SK-N-SH (cell line): ENCODE data around the gene KCNN3.

Experiments used
- FOXM1 ChIP-seq: IDR thresholded peaks from 2 replicates; pipeline ENCODE4 v1.4.0; 2012; ENCODE audit warnings: low read depth, mild to moderate bottlenecking
- POLR2AphosphoS5 ChIP-seq: IDR thresholded peaks from 2 replicates; pipeline ENCODE4 v1.6.1; 2012; ENCODE audit warnings: low read depth, low read length
- RCOR1 ChIP-seq: fragments of 150-350 bp; IDR thresholded peaks from 2 replicates; pipeline ENCODE4 v1.6.1; 2017; ENCODE audit warnings: antibody characterized with exemption, low read length
- TEAD4 ChIP-seq: IDR thresholded peaks from 2 replicates; pipeline ENCODE4 v1.4.0; 2012; ENCODE audit warnings: mild to moderate bottlenecking, borderline replicate concordance; ENCODE audit not compliant: insufficient read depth
- TF ChIP-seq, protein P1 (sequence below): fragments of 200-600 bp; sonication (generic); IDR thresholded peaks from 2 replicates; pipeline ENCODE4 v1.6.1; 2017; ENCODE audit warnings: antibody characterized with exemption, mild to moderate bottlenecking, moderate library complexity
- TF ChIP-seq, protein P2 (sequence below): IDR thresholded peaks from 2 replicates; pipeline ENCODE4; 2012

DNA sequence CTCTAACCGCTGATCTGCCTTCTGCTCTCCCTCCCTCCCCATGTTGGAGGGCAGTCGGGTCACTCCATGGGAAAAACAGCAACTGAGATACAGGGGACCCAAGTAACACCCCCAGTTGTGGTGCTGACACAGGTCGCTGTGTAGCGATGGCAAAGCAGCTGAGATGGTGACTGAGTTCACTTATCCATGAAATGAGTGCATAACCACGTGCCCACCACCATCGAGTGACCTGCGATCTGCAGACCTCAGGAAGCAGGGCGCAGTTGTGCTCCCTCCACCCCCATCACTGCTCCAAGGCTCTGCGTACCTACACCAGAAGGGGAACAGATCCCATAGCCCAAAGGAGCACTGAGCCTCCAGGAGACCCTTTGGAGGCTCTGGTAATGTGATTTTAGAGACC is 31.1 kb downstream of the KCNN3 start:
- TF ChIP-seq, protein P1, sequence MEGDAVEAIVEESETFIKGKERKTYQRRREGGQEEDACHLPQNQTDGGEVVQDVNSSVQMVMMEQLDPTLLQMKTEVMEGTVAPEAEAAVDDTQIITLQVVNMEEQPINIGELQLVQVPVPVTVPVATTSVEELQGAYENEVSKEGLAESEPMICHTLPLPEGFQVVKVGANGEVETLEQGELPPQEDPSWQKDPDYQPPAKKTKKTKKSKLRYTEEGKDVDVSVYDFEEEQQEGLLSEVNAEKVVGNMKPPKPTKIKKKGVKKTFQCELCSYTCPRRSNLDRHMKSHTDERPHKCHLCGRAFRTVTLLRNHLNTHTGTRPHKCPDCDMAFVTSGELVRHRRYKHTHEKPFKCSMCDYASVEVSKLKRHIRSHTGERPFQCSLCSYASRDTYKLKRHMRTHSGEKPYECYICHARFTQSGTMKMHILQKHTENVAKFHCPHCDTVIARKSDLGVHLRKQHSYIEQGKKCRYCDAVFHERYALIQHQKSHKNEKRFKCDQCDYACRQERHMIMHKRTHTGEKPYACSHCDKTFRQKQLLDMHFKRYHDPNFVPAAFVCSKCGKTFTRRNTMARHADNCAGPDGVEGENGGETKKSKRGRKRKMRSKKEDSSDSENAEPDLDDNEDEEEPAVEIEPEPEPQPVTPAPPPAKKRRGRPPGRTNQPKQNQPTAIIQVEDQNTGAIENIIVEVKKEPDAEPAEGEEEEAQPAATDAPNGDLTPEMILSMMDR: no peak
- TF ChIP-seq RCOR1 (no peak), POLR2AphosphoS5 (no peak), FOXM1 (no peak), TEAD4 (no peak)
- TF ChIP-seq, protein P2, sequence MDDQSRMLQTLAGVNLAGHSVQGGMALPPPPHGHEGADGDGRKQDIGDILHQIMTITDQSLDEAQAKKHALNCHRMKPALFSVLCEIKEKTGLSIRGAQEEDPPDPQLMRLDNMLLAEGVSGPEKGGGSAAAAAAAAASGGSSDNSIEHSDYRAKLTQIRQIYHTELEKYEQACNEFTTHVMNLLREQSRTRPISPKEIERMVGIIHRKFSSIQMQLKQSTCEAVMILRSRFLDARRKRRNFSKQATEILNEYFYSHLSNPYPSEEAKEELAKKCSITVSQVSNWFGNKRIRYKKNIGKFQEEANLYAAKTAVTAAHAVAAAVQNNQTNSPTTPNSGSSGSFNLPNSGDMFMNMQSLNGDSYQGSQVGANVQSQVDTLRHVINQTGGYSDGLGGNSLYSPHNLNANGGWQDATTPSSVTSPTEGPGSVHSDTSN: no peak
